GM10248 (cell line): Measurements from ENCODE around the gene M1AP.

Experiments
- CTCF ChIA-PET: fragments of 300-600 bp; sonication (Branson Sonifier 250); formaldehyde crosslinking; extraction: SDS; loops from one replicate; lab custom pipeline; 2021; ENCODE audit warnings: antibody characterized with exemption; lab: Yijun Ruan, JAX
- POLR2A ChIA-PET: fragments of 350-650 bp; sonication (Branson Sonifier 250); formaldehyde crosslinking; extraction: SDS; loops from one replicate; lab custom pipeline; 2020; ENCODE audit warnings: antibody characterized with exemption; lab: Yijun Ruan, JAX
- DNase-seq: peaks from one replicate; pipeline ENCODE4 v3.0.0; 2012; ENCODE audit errors: extremely low spot score
- CTCF ChIP-seq: IDR thresholded peaks from 2 replicates; pipeline ENCODE4 v1.5.1; 2012; ENCODE audit warnings: mild to moderate bottlenecking, low read depth; ENCODE audit errors: extremely low read depth, missing control alignments, control extremely low read depth

Gene M1AP

GRCh38 chr2:74522516-74522915 is 125.6 kb downstream of the M1AP start:
- no peak for TF ChIP-seq CTCF
- DNase-seq, result no peak
- ChIA-PET CTCF (interaction anchor here (0.7 to 1.8 kb wide), 3 partner anchors 12 to 40 kb away, joined by 3 to 6 read pairs (median 5); partner anchors contain the start of genes CCDC142 and TTC31), POLR2A (interaction anchor here (0.5 kb wide), 1 partner anchor 8 kb away, joined by 4 read pairs; the partner anchor contains the start of gene TLX2)

- CTCF ChIA-PET, result interaction anchor here (1.0 to 1.3 kb wide), 4 partner anchors 13 to 71 kb away, joined by 3 to 6 read pairs (median 4); partner anchors contain the start of gene HTRA2
- DNase-seq, result no peak
- TF ChIP-seq CTCF, result no peak
- POLR2A ChIA-PET, result interaction anchor here (1.0 kb wide), 1 partner anchor 13 kb away, joined by 5 read pairs; the partner anchor contains the start of genes AUP1 and HTRA2
Observed at GRCh38 chr2:74516650-74517049, 131.5 kb downstream of the M1AP start.

- POLR2A ChIA-PET, result interaction anchor here (1.0 kb wide), 1 partner anchor 14 kb away, joined by 5 read pairs; the partner anchor contains the start of genes AUP1 and HTRA2
- DNase-seq, result peak; percentile 93
- TF ChIP-seq CTCF, result no peak
- CTCF ChIA-PET, result interaction anchor here (1.0 to 1.3 kb wide), 4 partner anchors 12 to 71 kb away, joined by 3 to 6 read pairs (median 4); partner anchors contain the start of gene HTRA2
Observed at GRCh38 chr2:74515981-74516633, 132.0 kb downstream of the M1AP start.

GRCh38 chr2:74515271-74515980 is 132.7 kb downstream of the M1AP start:
- no peak for DNase-seq
- POLR2A ChIA-PET, result no interaction called here
- no peak for TF ChIP-seq CTCF
- CTCF ChIA-PET, result interaction anchor here (0.6 to 3.9 kb wide), 5 partner anchors 11 to 83 kb away, joined by 3 to 10 read pairs (median 4); partner anchors contain the start of genes CCDC142 and TTC31

GRCh38 chr2:74514368-74515270 is 133.5 kb downstream of the M1AP start, which contains the start of gene TLX2:
Gene TLX2 (plus strand): TSS chr2:74514450. CDS start chr2:74514807, 357 bp downstream.
- peak; percentile 31 for DNase-seq
- ChIA-PET CTCF (interaction anchor here (1.0 to 3.9 kb wide), 4 partner anchors 17 to 74 kb away, joined by 3 to 10 read pairs (median 4); partner anchors contain the start of genes CCDC142 and TTC31), POLR2A (interaction anchor here (0.7 kb wide), 1 partner anchor 8 kb away, joined by 4 read pairs; no protein-coding TSS in a partner anchor)
- TF ChIP-seq CTCF, result no peak
